Activated naive CD8-positive, alpha-beta T cell treated with anti-CD3 and anti-CD28 coated beads, Interleukin-2, amount 50 U/mL, for 16 hours (primary cell): ENCODE measurements around the gene ZNF333.
"Not testable (repeated sequence)": the region's sequence is repeated elsewhere in the genome, so short reads cannot be mapped to it uniquely, and the experiment has no call there.

Experiments used
- DNase-seq: peaks from one replicate; pipeline ENCODE4 v3.0.0-alpha.2; 2020; ENCODE audit warnings: low read depth, low spot score

Gene ZNF333

DNA sequence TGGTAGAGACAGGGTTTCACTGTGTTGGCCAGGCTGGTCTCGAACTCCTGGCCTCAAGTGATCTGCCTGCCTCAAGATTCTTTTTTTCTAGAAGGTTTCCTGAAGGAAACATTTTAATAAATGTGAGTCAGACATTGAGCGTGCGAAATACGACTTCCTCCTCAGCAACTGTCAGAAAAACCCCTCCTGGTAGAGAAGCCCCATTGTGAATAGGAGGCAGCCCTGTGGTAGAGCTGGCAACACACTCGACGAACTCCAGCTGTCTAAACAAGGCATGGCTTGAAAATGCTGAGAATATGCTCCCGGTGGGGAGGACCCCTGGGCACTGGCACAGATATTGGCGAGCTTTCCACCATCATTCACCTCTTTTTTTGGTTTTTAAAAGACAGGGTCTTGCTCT is 9.8 kb downstream of the ZNF333 start:
- no peak for DNase-seq

DNA sequence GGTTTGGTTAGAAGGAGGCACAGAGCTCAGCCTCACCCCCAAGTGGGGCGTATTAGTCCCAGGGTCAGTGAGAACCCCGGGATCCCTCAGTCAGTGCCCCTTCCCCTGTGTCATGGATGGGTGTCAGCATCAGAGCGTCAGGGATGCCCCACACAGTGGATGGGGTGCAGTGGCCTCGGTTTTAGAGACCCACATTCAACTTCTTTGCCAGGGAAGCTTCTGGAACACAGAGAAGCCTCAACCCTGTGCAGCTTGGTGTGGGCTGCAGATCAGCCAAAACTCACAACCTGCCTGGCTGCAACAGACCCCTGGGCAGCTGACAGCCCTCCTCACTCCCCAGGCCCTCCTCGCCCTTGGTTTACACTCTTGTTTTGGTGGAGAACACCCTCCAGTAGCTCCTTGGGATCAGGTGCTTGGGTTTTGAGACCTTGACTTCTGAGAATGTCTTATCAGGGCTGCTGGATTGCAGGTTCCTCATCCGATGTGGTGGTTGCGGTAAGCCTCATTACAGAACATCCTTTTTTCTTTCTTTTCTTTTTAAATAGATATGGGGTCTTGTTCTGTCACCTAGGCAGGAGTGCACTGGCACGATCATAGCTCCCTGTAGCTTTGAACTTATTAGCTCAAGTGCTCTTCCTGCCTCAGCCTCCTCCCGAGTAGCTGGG is 11.0 kb downstream of the ZNF333 start:
- no peak for DNase-seq

DNA sequence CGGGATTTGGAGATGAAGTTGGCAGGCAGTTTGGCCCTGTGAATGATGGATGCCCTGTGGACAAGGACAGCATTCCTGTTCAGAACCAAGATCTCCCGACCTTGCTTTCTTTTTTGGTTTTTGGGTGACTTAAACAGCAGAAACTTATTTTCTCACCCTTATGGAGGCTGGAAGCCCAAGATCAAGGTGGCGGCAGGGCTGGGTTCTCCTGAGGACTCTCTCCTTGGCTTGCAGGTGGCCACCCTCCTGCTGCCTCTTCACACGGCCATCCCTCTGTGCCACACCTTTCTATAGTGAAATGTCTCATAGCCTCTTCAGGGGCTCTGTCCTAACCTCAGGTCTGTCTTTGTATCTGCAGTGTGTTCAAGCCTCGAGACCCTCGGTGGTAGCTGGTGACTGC is 14.0 kb downstream of the ZNF333 start:
- no peak for DNase-seq

GRCh38 chr19:14704450-14704849 is 14.6 kb downstream of the ZNF333 start:
- no peak for DNase-seq

DNA sequence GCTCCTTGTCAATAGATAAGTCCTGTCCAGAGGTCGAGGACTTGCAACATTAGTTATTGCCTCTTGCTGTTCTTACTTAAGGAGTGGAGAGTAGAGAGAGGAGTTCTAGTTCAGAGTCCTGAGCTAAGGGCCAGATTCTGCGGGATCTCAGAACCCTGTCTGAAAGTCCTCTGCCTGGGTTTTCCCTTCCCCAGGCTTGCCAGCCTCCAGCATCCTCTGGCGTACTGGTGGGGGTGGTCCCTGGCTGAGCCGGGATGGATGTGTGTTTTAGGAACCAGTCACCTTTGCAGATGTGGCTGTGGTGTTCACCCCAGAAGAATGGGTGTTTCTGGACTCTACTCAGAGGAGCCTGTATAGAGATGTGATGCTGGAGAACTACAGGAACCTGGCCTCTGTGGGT is 26.0 kb downstream of the ZNF333 start:
- DNase-seq = no peak

- DNase-seq = no peak
These were observed 28.8 kb downstream of the ZNF333 start for GRCh38 chr19:14718522-14719116.

DNA sequence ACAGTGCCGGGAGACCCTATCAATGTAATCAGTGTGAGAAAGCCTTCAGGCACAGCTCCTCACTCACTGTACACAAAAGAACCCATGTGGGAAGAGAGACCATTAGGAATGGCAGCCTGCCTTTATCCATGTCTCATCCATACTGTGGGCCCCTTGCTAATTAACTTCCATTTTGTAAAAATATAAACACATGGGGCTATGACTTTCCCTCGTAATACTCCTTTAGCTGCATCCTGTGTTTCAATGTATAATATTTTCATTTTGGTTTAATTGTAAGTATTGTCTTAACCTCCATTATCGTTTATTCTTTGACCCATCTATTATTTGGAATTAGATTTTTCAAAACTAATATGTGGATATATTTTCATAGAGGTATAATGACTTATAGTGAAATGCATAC is 29.3 kb downstream of the ZNF333 start:
- DNase-seq = no peak

- no peak for DNase-seq
These were observed 32.3 kb downstream of the ZNF333 start for GRCh38 chr19:14722127-14722526.

DNA sequence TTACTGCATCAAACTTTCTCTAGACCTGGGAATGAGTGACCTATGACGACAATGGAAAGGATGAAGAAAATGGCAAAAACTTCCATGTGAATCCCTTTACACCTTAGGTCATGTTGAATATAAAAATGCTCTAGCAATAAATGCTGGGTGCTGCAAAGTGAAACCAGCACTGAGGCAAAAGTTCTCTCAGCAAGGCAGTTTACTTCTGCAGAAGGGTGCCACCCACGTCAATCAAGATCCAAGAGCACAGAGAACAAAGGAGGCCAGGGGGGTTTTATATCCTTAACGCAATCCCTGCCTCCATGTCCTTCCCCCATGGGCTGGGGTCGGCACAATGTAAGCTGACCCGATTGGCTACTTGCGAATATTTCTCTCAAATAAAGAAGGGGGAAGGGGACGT is 38.7 kb downstream of the ZNF333 start:
- no peak for DNase-seq

DNA sequence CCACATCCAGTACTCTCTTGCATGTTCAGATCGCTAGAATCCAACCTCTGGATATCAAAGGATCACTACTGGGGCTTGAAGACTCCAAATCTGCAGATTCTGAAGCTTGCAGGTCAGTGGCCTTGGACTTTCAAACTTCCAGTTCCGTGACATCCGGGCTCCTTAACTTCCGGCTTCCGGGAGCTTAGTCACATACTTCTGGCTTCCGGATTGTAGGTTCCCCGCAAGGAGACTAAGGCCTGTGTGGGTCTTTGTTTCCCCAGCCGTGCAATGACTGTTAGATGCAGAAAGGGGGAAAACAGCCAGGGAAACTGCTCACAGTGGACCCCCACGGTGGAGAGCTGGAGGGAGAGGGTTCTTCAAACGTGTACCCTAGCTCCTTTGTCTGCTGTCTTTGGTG is 41.4 kb downstream of the ZNF333 start:
- no peak for DNase-seq

DNA sequence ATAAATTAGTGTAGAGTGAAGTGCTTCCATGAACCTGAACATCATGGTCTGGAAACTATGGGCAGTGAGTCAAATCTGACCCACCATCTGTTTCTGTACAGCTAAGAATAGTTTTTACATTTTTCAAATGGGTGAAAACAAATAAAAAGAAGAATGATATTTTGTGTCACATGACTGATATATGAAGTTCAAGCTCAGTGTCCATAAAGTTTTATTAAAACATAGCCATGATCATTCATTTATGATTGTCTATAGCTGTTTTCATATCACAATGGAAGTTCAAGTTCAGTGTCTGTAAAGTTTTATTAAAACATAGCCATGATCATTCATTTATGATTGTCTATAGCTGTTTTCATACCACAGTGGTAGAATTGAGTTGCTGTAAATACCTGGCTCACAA is 42.7 kb downstream of the ZNF333 start:
- DNase-seq = no peak

GRCh38 chr19:14733574-14733973 is 43.7 kb downstream of the ZNF333 start:
- DNase-seq = no peak

- no peak for DNase-seq
These were observed 46.1 kb downstream of the ZNF333 start for GRCh38 chr19:14735915-14736314.

DNA sequence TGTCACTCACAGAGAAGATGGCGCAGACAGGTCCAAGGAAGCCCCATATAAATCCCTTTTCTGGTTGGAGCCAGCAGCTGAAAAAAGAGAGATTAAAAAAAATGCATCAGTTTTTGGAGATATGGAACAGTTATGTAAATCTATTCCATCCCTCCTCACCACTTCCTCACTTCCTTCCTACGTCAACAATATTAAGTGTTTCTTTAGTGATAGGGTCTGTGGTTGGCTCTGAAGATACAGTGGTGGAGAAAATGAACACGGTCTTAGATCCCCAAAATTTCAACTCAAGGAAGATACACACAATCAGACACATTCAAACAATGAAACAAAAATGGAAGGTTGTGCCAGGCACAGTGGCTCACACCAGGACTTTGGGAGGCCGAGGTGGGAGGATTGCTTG is 57.0 kb downstream of the ZNF333 start:
- DNase-seq = no peak

DNA sequence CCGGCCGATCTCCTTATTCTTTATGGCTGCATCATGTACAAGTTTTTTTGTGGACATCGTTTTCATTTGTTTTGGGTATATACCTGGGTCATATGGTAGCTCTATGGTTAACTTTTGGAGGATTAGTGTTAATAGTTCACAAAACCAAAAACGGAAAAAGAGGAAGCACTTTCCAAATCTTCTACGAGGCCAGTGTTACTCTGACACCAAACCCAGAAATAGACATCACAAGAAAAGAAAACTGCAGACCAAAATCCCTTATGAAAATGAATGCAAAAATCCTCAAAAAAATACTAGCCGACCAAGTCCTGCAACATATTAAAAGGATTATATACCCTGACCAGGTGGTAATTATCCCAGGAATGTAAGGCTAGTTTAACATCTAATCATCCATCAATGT is 58.8 kb downstream of the ZNF333 start:
- DNase-seq = no peak

DNA sequence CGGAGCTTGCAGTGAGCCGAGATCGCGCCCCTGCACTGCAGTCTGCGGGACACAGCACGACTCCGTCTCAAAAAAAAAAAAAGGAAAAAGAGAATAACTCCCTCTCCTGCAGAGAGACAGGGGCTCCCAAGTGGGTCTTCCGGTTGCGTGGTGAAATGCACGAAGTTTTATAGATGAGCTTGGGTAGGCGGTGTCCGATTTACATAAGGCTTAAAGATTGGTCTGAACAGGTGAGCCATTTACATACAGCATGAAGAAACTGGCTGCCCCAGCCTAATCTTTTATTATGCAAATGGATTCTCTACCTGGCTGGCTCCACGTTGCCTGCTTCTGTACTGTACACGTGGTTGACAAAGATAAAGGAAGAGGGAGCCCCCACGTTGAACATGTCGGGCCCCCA is 69.0 kb downstream of the ZNF333 start:
- no peak for DNase-seq

DNA sequence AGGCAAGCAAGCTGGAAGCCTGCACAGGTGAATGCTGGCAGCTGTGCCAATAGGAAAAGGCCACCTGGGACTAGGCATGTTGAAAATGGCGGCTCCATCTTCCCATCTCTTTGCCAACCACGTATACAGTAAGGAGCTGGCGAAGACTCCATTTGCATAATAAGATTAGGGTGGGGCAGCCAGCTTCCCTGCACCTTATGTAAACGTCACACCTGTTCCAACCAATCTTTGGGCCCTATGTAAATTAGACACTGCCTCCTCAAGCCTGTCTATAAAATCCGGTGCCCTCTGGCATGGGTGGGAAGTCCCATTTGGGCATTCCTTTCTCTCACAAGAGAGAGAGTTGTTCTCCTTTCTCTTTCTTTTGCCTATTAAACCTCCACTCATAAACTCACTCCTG is 71.8 kb downstream of the ZNF333 start:
- no peak for DNase-seq

- DNase-seq = no peak
These were observed 72.3 kb downstream of the ZNF333 start for GRCh38 chr19:14762111-14762510.

DNA sequence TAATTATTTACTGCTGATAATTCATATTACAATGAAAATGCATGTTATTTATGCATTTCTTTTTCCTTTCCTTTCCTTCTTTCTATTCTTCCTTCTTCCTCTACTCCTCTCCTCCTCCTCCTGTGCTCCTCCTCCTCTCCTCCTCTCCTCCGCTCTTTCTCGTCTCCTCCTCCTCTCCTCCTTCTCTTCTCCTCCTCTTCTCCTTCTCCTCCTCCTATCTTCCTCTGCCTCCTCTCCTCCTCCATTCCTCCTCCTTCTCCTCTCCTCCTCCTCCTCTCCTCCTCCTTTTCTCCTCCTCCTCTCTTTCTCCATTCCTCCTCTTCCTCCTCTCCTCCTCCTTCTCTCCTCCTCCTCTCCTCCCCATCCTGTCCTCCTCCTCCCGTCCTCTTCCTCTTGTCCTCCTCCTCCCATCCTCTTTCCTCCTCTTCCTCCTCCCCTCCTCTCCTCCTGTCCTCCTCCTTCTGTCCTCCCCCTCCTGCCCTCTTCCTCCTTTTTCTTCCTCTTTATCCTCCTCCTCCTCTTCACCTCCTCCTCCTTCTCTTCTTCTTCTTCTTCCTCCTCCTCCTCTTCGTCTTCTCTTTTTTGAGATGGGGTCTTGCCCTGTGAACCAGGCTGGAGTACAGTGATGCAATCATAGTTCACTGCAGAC is 73.8 kb downstream of the ZNF333 start:
- no peak for DNase-seq

- no peak for DNase-seq
These were observed 74.6 kb downstream of the ZNF333 start for GRCh38 chr19:14764401-14764800.

- not testable (repeated sequence) for DNase-seq
These were observed 75.6 kb downstream of the ZNF333 start for GRCh38 chr19:14765403-14765802.

DNA sequence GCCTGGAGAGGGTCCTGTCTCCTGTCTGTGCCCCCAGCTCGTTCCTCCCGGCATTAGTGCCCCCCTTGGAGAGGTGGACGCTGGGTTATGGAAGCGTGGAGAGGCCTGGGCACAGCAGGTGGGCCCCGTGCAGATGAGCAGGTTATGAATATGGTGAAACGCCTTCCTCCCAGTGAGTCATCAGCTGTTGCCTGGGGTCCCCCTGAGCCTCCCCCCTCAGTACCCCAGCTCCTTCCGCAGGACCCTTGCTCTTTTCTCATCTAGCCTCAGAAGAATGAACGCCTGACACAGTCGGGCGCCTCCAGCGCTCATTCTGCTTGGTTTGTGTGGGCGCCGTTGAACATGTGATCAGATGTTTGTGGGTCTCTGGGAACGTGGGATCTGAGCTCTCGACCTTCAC is 76.0 kb downstream of the ZNF333 start:
- not testable (repeated sequence) for DNase-seq

DNA sequence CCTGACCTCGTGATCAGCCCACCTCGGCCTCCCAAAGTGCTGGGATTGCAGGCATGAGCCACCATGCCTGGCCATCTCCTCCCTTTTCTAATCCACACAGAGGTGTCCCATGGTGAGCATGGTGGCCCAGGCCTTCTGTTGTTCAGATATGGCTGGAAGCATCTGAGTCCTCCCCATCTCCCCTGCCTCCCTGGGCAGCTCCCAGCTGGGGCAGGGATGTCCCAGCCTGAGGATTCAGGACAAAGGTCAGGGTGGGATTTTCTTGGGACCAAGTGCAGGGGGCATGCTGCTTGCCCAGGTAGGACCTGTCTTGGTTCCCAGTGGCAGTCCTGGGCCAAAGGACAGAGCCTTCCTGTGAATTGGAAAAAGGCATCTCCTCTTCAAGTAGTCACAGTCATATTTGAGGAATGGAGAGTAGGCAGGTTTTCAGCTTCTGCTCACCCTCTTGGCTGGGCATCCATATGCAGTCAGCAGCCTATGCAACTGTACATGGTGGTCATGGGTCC is 77.7 kb downstream of the ZNF333 start:
- no peak for DNase-seq
